SH-SY5Y (cell line): Measurements from ENCODE around the gene LPXN.

Experiments
- GATA2 ChIP-seq: IDR thresholded peaks from 2 replicates; pipeline ENCODE4 v1.6.1; 2011; ENCODE audit warnings: mild to moderate bottlenecking, low read depth, low read length
- GATA3 ChIP-seq: IDR thresholded peaks from 2 replicates; pipeline ENCODE4 v1.6.1; 2011; ENCODE audit warnings: low read depth, mild to moderate bottlenecking, low read length, moderate library complexity

DNA sequence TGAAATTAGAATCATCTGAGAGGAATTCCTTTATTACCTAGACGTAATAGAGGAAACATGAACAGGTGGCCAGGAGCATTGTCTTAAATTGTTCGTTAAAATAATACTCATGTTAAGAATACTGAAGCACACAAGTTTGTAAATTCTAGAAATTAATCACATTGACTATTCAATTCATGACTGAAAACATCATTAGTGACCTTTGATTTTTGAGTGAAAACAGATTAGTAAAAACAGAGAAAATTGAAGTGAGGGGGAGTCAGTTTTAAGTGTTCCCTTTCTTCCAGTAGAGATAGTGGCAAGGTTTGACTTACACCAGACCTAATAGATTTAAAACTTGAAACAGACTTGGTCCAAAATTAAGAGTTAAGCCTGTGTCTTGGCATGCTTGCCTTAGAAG, 4.7 kb upstream of the LPXN start:
- TF ChIP-seq GATA2: no peak
- TF ChIP-seq GATA3: no peak
